K562 (cell line): ENCODE data around the gene MCCC2. TPM values are rescaled to one million over a fixed set of nuclear protein-coding genes. Genes with fewer than 3 reads are reported as not detected.

Source experiments
- ATAC-seq: fragments of 200-7000 bp; cut with Tn5 transposase; 3 replicates; pipeline ENCODE4 v1.9.1; 2020; ENCODE audit warnings: moderate library complexity
- BruUV-seq: library from RNA; stranded (reverse); fragments of 400-500 nt; replicated peaks from 2 replicates; lab custom pipeline; 2021; lab: Mats Ljungman, UMichigan
- CTCF ChIA-PET: fragments of 300-600 bp; formaldehyde crosslinking; extraction: SDS; loops from one replicate; lab custom pipeline; 2021; ENCODE audit warnings: low intra/inter-chr PET ratio; lab: Yijun Ruan, JAX
- POLR2A ChIA-PET: fragments of 300-600, 350-650 bp; sonication (Branson Sonifier 250); formaldehyde crosslinking; extraction: SDS; loops from one replicate; lab custom pipeline; 2021; ENCODE audit warnings: antibody characterized with exemption, inconsistent platforms; lab: Yijun Ruan, JAX
- DNase-seq, 4 experiments: peaks; one replicate each; pipeline versions ENCODE4 v3.0.0 to v3.0.0-alpha.2; 2011 to 2018; ENCODE audit warnings: low spot score in 3 of 4, mixed read lengths in 3 of 4; ENCODE audit errors: extremely low read depth in 1 of 4
- FAIRE-seq: peaks from 2 replicates; lab custom pipeline; 2011; peaks lifted over from hg19 to GRCh38; lab: Jason Lieb, UNC
- H2AFZ ChIP-seq: 2 replicates; pipeline ENCODE4 v1.6.0; 2011; ENCODE audit warnings: low read depth, low read length, control low read depth, inconsistent platforms
- H3K27ac ChIP-seq: fragments of 200-600 bp; 3 replicates; pipeline ENCODE4 v1.8.0; 2011; ENCODE audit warnings: low read depth, mild to moderate bottlenecking, control low read depth, inconsistent platforms, low read length, moderate library complexity, mixed read lengths; ENCODE audit errors: extremely low read depth
- H3K27me3 ChIP-seq, 2 experiments: fragments of 300-600 bp in 1 of 2; 2 replicates in 1 of 2; 3 replicates in 1 of 2; pipeline versions ENCODE4 v1.6.0 to v1.8.0; 2011; ENCODE audit warnings: inconsistent platforms in 2 of 2, low read length in 2 of 2, mild to moderate bottlenecking in 1 of 2, mixed read lengths in 1 of 2, moderate library complexity in 1 of 2; ENCODE audit not compliant: control insufficient read depth in 2 of 2, insufficient read depth in 2 of 2
- H3K36me3 ChIP-seq: fragments of 300-600 bp; 3 replicates; pipeline ENCODE4 v1.8.0; 2011; ENCODE audit warnings: mild to moderate bottlenecking, low read length, inconsistent platforms; ENCODE audit not compliant: control insufficient read depth, insufficient read depth
- H3K4me1 ChIP-seq, 2 experiments: fragments of 200-600 bp in 1 of 2; replicated peaks in 1 of 2; 2 replicates in 1 of 2; 3 replicates in 1 of 2; pipeline versions ENCODE4 v1.5.1 to v1.8.0; 2011; ENCODE audit warnings: inconsistent platforms in 2 of 2, low read length in 2 of 2, mild to moderate bottlenecking in 1 of 2, mixed read lengths in 1 of 2, moderate library complexity in 1 of 2; ENCODE audit not compliant: control insufficient read depth in 2 of 2, insufficient read depth in 2 of 2
- H3K4me2 ChIP-seq: 2 replicates; pipeline ENCODE4 v1.6.1; 2011; ENCODE audit warnings: low read length, control low read depth, inconsistent platforms, mixed read lengths; ENCODE audit not compliant: insufficient read depth
- H3K4me3 ChIP-seq: fragments of 200-600 bp; sonication (generic), shearing (Covaris generic); 2 replicates; pipeline ENCODE4 v1.5.1; 2016; ENCODE audit warnings: control low read depth, inconsistent platforms
- H3K79me2 ChIP-seq: fragments of 200-600 bp; 3 replicates; pipeline ENCODE4 v1.8.0; 2011; ENCODE audit warnings: low read length, inconsistent platforms; ENCODE audit not compliant: control insufficient read depth, insufficient read depth
- H3K9ac ChIP-seq, 2 experiments: 2 replicates each; pipeline versions ENCODE4 v1.6.0 to v1.6.1; 2011; ENCODE audit warnings: low read depth in 2 of 2, low read length in 2 of 2, control low read depth in 1 of 2, inconsistent platforms in 1 of 2, mild to moderate bottlenecking in 1 of 2, mixed read lengths in 1 of 2; ENCODE audit not compliant: insufficient read depth in 1 of 2
- H3K9me1 ChIP-seq: one replicate; pipeline ENCODE4 v1.6.0; 2011; ENCODE audit warnings: inconsistent platforms, mild to moderate bottlenecking, low read length, moderate library complexity; ENCODE audit not compliant: control insufficient read depth, insufficient read depth
- H3K9me3 ChIP-seq: replicated peaks from 2 replicates; pipeline ENCODE4 v1.5.1; 2011; ENCODE audit warnings: low read depth, low read length, inconsistent platforms; ENCODE audit not compliant: control insufficient read depth, insufficient read depth
- H4K20me1 ChIP-seq: replicated peaks from 2 replicates; pipeline ENCODE4 v1.6.1; 2011; ENCODE audit warnings: low read length, inconsistent platforms, mixed read lengths; ENCODE audit not compliant: control insufficient read depth, insufficient read depth
- ARHGAP35 ChIP-seq: fragments of 450-650 bp; IDR thresholded peaks from 2 replicates; pipeline ENCODE4 v1.6.1; 2018; ENCODE audit not compliant: partially characterized antibody
- DLX4 ChIP-seq: fragments of 250-450 bp; sonication (Bioruptor Pico); IDR thresholded peaks from 2 replicates; pipeline ENCODE4 v1.6.1; 2021; ENCODE audit warnings: mild to moderate bottlenecking
- FOXA1 ChIP-seq: fragments of 450-650 bp; IDR thresholded peaks from 2 replicates; pipeline ENCODE4 v1.6.1; 2016; ENCODE audit warnings: mild to moderate bottlenecking, borderline replicate concordance
- HNRNPUL1 ChIP-seq: fragments of 200-400 bp; formaldehyde crosslinking; IDR thresholded peaks from 2 replicates; pipeline ENCODE4 v1.6.1; 2017; ENCODE audit warnings: low read length
- KAT7 ChIP-seq: sonication (generic); formaldehyde crosslinking; IDR thresholded peaks from 2 replicates; pipeline ENCODE4 v1.8.0; 2022; ENCODE audit warnings: missing genetic modification reagents, mild to moderate bottlenecking, borderline replicate concordance
- MAZ ChIP-seq, 2 experiments: fragments of 450-650 bp in 1 of 2; sonication (generic) in 1 of 2; formaldehyde crosslinking; IDR thresholded peaks in 1 of 2; conservative IDR thresholded peaks in 1 of 2; 2 replicates each; pipeline versions ENCODE4 v1.4.0 to v1.5.0; 2020; ENCODE audit warnings: mild to moderate bottlenecking in 1 of 2, missing genetic modification reagents in 1 of 2
- MITF ChIP-seq: IDR thresholded peaks from 2 replicates; pipeline ENCODE4 v1.6.1; 2014; ENCODE audit warnings: antibody characterized with exemption
- MYNN ChIP-seq, 2 experiments: sonication (generic); formaldehyde crosslinking in 1 of 2; IDR thresholded peaks; 2 replicates each; pipeline versions ENCODE4 v1.5.0 to v1.6.1; 2016 to 2020; ENCODE audit warnings: antibody characterized with exemption in 1 of 2, missing genetic modification reagents in 1 of 2
- PHF20 ChIP-seq: fragments of 450-650 bp; IDR thresholded peaks from 2 replicates; pipeline ENCODE4 v1.6.1; 2018; ENCODE audit not compliant: partially characterized antibody
- POLR3G ChIP-seq: IDR thresholded peaks from 2 replicates; pipeline ENCODE4 v1.6.1; 2011; ENCODE audit not compliant: insufficient read length, insufficient replicate concordance; ENCODE audit errors: extremely low read depth
- PYGO2 ChIP-seq: fragments of 450-650 bp; IDR thresholded peaks from 2 replicates; pipeline ENCODE4 v1.6.1; 2016; ENCODE audit warnings: mild to moderate bottlenecking, missing genetic modification characterization, moderate library complexity, missing compliant biosample characterization
- RHOXF2B ChIP-seq: fragments of 250-450 bp; sonication (Bioruptor Pico); conservative IDR thresholded peaks from 2 replicates; pipeline ENCODE4 v1.5.1; 2021
- SLC30A9 ChIP-seq: fragments of 250-450 bp; sonication (Bioruptor Pico); IDR thresholded peaks from 2 replicates; pipeline ENCODE4 v1.8.0; 2022; ENCODE audit warnings: mild to moderate bottlenecking, moderate library complexity
- SMARCC2 ChIP-seq: fragments of 450-650 bp; IDR thresholded peaks from 2 replicates; pipeline ENCODE4 v1.6.1; 2017; ENCODE audit warnings: antibody characterized with exemption, moderate library complexity, mild to moderate bottlenecking, low read depth
- SNIP1 ChIP-seq: fragments of 450-650 bp; IDR thresholded peaks from 2 replicates; pipeline ENCODE4 v1.7.1; 2017; ENCODE audit warnings: low read depth, mild to moderate bottlenecking
- TBL1XR1 ChIP-seq, 2 experiments: IDR thresholded peaks; 2 replicates each; pipeline ENCODE4 v1.6.1; 2012; ENCODE audit warnings: improper control_type of control experiment in 2 of 2, low read length in 2 of 2, mild to moderate bottlenecking in 1 of 2
- WGBS: fragments of 100-300 bp; shearing (Covaris generic); methylation state at CpG from one replicate; pipeline ENCODE4 v1.1.6; 2016; ENCODE audit warnings: low coverage, mixed read lengths; ENCODE audit not compliant: insufficient coverage; ENCODE audit errors: missing lambda C conversion rate; 5-methylcytosine and 5-hydroxymethylcytosine counted together
- in situ Hi-C: fragments of 300-500 bp; cut with MboI; formaldehyde crosslinking; loops from 4 replicates; pipeline ENCODE4 v1.15.0; 2018; ENCODE audit warnings: inconsistent platforms, mixed read lengths
- intact Hi-C: fragments of 100-400 bp; cut with micrococcal nuclease; formaldehyde crosslinking; loops from 2 replicates; pipeline ENCODE4 v1.14.2; 2022
- polyA plus RNA-seq, 8 experiments: library from polyadenylated mRNA; depleted of rRNA in 4 of 8; stranded (reverse) in 5 of 8; unstranded in 3 of 8; fragments of >200 nt; fragmentation: Nextera tagmentation in 2 of 8; fragmentation: Illumina TruSeq in 1 of 8; extraction: Ambion mirVana in 2 of 8; extraction: Trizol in 1 of 8; gene quantifications; 2 replicates each; pipeline versions ENCODE4 v1.2.1 to v1.2.3, GENCODE V29; 2011 to 2014; ENCODE audit warnings: inconsistent platforms in 1 of 8, missing spikeins in 1 of 8
- total RNA-seq, 7 experiments: library from RNA; depleted of rRNA in 6 of 7; stranded (reverse); fragments of >200 nt in 6 of 7; fragmentation: Illumina TruSeq in 2 of 7; extraction: Trizol in 2 of 7; gene quantifications; 2 replicates each; pipeline versions ENCODE4 v1.2.1 to v1.2.3, GENCODE V29; 2011 to 2021; ENCODE audit warnings: low replicate concordance in 1 of 7

MCCC2 gene
- total and polyA plus RNA-seq, 9 of the 15 experiments (the other 6 are each of a cell fraction or from before 2014, with no cell fraction given) = 17.1 to 77.9 (median 52.5) TPM

GRCh38 chr5:71640408-71640807, 53.3 kb downstream of the MCCC2 start:
- peak; percentile 19 for FAIRE-seq
- Histone ChIP-seq H3K9me3 (no peaks in the 10 kb centered on the region), H3K9me1 (no peaks in the 10 kb centered on the region), H3K79me2 (no peaks in the 10 kb centered on the region), H3K27me3 (no peaks in the 10 kb centered on the region), H3K36me3 (peaks cover 39% of the 10 kb centered on the region; the same call in 2 of the 3 replicates), H3K4me2 (no peak overlapping the region), H3K27ac (no peak overlapping the region), H3K4me1 (no peaks in the 10 kb centered on the region), H4K20me1 (no peaks in the 10 kb centered on the region), H2AFZ (no peak overlapping the region), H3K9ac (no peak overlapping the region), H3K4me3 (no peak overlapping the region)
- no peak for ATAC-seq
- DNase-seq = no peak
- CTCF ChIA-PET = no interaction called here
- no TSS peak for BruUV-seq
- WGBS = 97% methylated on average over 3 of the region's 3 CpGs
- in situ Hi-C loops = no loop called here
- TF ChIP-seq POLR3G = no peak
- POLR2A ChIA-PET = no interaction called here
- intact Hi-C loops = no loop called here

GRCh38 chr5:71645030-71645429, 57.9 kb downstream of the MCCC2 start:
- Histone ChIP-seq H3K9me3 (no peaks in the 10 kb centered on the region), H3K4me3 (no peak overlapping the region), H3K9ac (no peak overlapping the region)
- intact Hi-C loops = no loop called here
- POLR2A ChIA-PET = no interaction called here
- DNase-seq = no peak
- in situ Hi-C loops = no loop called here
- no peak for TF ChIP-seq MITF
- no peak for TF ChIP-seq KAT7 (CRISPR knock-in tag)
- no peak for TF ChIP-seq SNIP1
- no peak for TF ChIP-seq DLX4 (CRISPR knock-in tag)
- TF ChIP-seq MAZ (CRISPR knock-in tag; conservative IDR thresholded peaks at IDR 0.05 in 1 of 2, IDR thresholded peaks at IDR 0.05 in 1 of 2) = no peak
- TF ChIP-seq PHF20 = no peak
- no peak for TF ChIP-seq RHOXF2B
- no peak for TF ChIP-seq MYNN (IDR thresholded peaks at IDR 0.05)
- TF ChIP-seq MYNN (CRISPR knock-in tag; IDR thresholded peaks at IDR 0.05) = no peak
- TF ChIP-seq SLC30A9 = no peak
- TF ChIP-seq HNRNPUL1 = no peak
- no peak for TF ChIP-seq TBL1XR1 (IDR thresholded peaks at IDR 0.05; ENCODE audit: low read length in 2 of 2)
- TF ChIP-seq FOXA1 = no peak
- TF ChIP-seq PYGO2 (tag) = no peak
- no peak for TF ChIP-seq SMARCC2
- TF ChIP-seq ARHGAP35 = no peak
- TF ChIP-seq, all 486 proteins: peak for 0
- CTCF ChIA-PET = no interaction called here
- no peak overlapping the region for H3K4me2 ChIP-seq
- H4K20me1 ChIP-seq = no peaks in the 10 kb centered on the region
- no TSS peak for BruUV-seq
- FAIRE-seq (no peak), ATAC-seq (no peak)
- no peaks in the 10 kb centered on the region for H3K9me1 ChIP-seq
- H3K27me3 ChIP-seq = no peaks in the 10 kb centered on the region
- H3K27ac ChIP-seq = no peak overlapping the region
- H3K79me2 ChIP-seq = no peaks in the 10 kb centered on the region
- H2AFZ ChIP-seq = no peak overlapping the region
- 73% methylated on average over 3 of the region's 3 CpGs for WGBS
- H3K36me3 ChIP-seq = peaks cover 57% of the 10 kb centered on the region
- no peaks in the 10 kb centered on the region for H3K4me1 ChIP-seq
